WTC11 (cell line): ENCODE results near the gene CDX1. TPM values are rescaled to one million over a fixed set of nuclear protein-coding genes. Genes with fewer than 3 reads are reported as not detected.

Experiments
- ATAC-seq: fragments of 200-7000 bp; cut with Tn5 transposase; 2 replicates; pipeline ENCODE4 v1.10.0; 2021; ENCODE audit warnings: mild to moderate bottlenecking, moderate library complexity
- CTCF ChIA-PET: fragments of 300-600 bp; sonication (Branson Sonifier 250); formaldehyde crosslinking; loops from one replicate; lab custom pipeline; 2021; ENCODE audit warnings: antibody characterized with exemption; lab: Charles Lee
- POLR2A ChIA-PET: fragments of 350-600 bp; sonication (Branson Sonifier 250); formaldehyde crosslinking; loops from one replicate; lab custom pipeline; 2021; ENCODE audit warnings: antibody characterized with exemption; lab: Charles Lee
- DNase-seq: peaks from one replicate; pipeline ENCODE4 v3.0.0; 2021; ENCODE audit warnings: low spot score
- H3K27ac Mint-ChIP-seq: 2 replicates; pipeline ENCODE4 v1.8.0; 2021; ENCODE audit warnings: mixed read lengths
- H3K27me3 Mint-ChIP-seq: 2 replicates; pipeline ENCODE4 v1.8.0; 2021; ENCODE audit warnings: low read depth, mild to moderate bottlenecking, moderate library complexity, mixed read lengths
- H3K36me3 Mint-ChIP-seq: 2 replicates; pipeline ENCODE4 v1.8.0; 2021; ENCODE audit warnings: mixed read lengths
- H3K4me1 Mint-ChIP-seq: 2 replicates; pipeline ENCODE4 v1.8.0; 2022; ENCODE audit warnings: mixed read lengths
- H3K4me3 Mint-ChIP-seq: 2 replicates; pipeline ENCODE4 v1.8.0; 2021; ENCODE audit warnings: mild to moderate bottlenecking, moderate library complexity, mixed read lengths
- H3K9me3 Mint-ChIP-seq: 2 replicates; pipeline ENCODE4 v1.8.0; 2021; ENCODE audit warnings: mixed read lengths
- AFF4 ChIP-seq: sonication (generic); formaldehyde crosslinking; IDR thresholded peaks from 2 replicates; pipeline ENCODE4 v1.8.1; 2023; ENCODE audit warnings: mild to moderate bottlenecking, missing genetic modification reagents, borderline replicate concordance
- GTF2I ChIP-seq: fragments of 250-450 bp; sonication (Bioruptor Pico); conservative IDR thresholded peaks from 2 replicates; pipeline ENCODE4 v1.4.0; 2021; ENCODE audit warnings: mild to moderate bottlenecking
- IRF1 ChIP-seq: sonication (generic); formaldehyde crosslinking; IDR thresholded peaks from 2 replicates; pipeline ENCODE4 v1.8.0; 2023; ENCODE audit warnings: missing genetic modification reagents
- JUN ChIP-seq: sonication (generic); formaldehyde crosslinking; IDR thresholded peaks from 2 replicates; pipeline ENCODE4 v1.8.0; 2023; ENCODE audit warnings: mild to moderate bottlenecking, missing genetic modification reagents
- NR1H2 ChIP-seq: sonication (generic); formaldehyde crosslinking; IDR thresholded peaks from 2 replicates; pipeline ENCODE4 v1.9.0; 2021; ENCODE audit warnings: mild to moderate bottlenecking, moderate library complexity, missing genetic modification reagents
- SMAD4 ChIP-seq: sonication (generic); formaldehyde crosslinking; IDR thresholded peaks from 2 replicates; pipeline ENCODE4 v1.8.0; 2022; ENCODE audit warnings: mild to moderate bottlenecking, missing genetic modification reagents
- STAT6 ChIP-seq: sonication (generic); formaldehyde crosslinking; conservative IDR thresholded peaks from 2 replicates; pipeline ENCODE4 v1.8.1; 2023; ENCODE audit warnings: mild to moderate bottlenecking, low read depth, missing genetic modification reagents, moderate library complexity
- TEAD1 ChIP-seq: sonication (generic); formaldehyde crosslinking; IDR thresholded peaks from 2 replicates; pipeline ENCODE4 v1.8.0; 2022; ENCODE audit warnings: mild to moderate bottlenecking, missing genetic modification reagents
- ZNF121 ChIP-seq: sonication (generic); formaldehyde crosslinking; IDR thresholded peaks from 2 replicates; pipeline ENCODE4 v1.8.0; 2023; ENCODE audit warnings: missing genetic modification reagents
- ZNF532 ChIP-seq: fragments of 250-450 bp; sonication (Bioruptor Pico); IDR thresholded peaks from 2 replicates; pipeline ENCODE4 v1.9.0; 2021; ENCODE audit warnings: mild to moderate bottlenecking, borderline replicate concordance
- total RNA-seq: library from RNA; stranded (reverse); gene quantifications from 3 replicates; pipeline ENCODE4 v1.2.3, GENCODE V29; 2021
- TF ChIP-seq, protein P1 (sequence below): fragments of 250-450 bp; sonication (Bioruptor Pico); IDR thresholded peaks from 2 replicates; pipeline ENCODE4 v1.9.0; 2021; ENCODE audit warnings: mild to moderate bottlenecking
- TF ChIP-seq, protein P2 (sequence below): sonication (generic); formaldehyde crosslinking; IDR thresholded peaks from 2 replicates; pipeline ENCODE4 v1.8.1; 2023; ENCODE audit warnings: mild to moderate bottlenecking, missing genetic modification reagents

Gene CDX1
- total RNA-seq, 1 experiment from 2014 or later = 0.13 TPM

- CTCF ChIA-PET = interaction anchor here (0.9 to 1.4 kb wide), 2 partner anchors 9 to 52 kb away, joined by 3 to 4 read pairs; no protein-coding TSS in a partner anchor
- H3K4me1 Mint-ChIP-seq = no peaks in the 10 kb centered on the region
- no peak overlapping the region for H3K27ac Mint-ChIP-seq
- POLR2A ChIA-PET = no interaction called here
- no peak overlapping the region for H3K4me3 Mint-ChIP-seq
- no peaks in the 10 kb centered on the region for H3K27me3 Mint-ChIP-seq
- TF ChIP-seq, protein P1, sequence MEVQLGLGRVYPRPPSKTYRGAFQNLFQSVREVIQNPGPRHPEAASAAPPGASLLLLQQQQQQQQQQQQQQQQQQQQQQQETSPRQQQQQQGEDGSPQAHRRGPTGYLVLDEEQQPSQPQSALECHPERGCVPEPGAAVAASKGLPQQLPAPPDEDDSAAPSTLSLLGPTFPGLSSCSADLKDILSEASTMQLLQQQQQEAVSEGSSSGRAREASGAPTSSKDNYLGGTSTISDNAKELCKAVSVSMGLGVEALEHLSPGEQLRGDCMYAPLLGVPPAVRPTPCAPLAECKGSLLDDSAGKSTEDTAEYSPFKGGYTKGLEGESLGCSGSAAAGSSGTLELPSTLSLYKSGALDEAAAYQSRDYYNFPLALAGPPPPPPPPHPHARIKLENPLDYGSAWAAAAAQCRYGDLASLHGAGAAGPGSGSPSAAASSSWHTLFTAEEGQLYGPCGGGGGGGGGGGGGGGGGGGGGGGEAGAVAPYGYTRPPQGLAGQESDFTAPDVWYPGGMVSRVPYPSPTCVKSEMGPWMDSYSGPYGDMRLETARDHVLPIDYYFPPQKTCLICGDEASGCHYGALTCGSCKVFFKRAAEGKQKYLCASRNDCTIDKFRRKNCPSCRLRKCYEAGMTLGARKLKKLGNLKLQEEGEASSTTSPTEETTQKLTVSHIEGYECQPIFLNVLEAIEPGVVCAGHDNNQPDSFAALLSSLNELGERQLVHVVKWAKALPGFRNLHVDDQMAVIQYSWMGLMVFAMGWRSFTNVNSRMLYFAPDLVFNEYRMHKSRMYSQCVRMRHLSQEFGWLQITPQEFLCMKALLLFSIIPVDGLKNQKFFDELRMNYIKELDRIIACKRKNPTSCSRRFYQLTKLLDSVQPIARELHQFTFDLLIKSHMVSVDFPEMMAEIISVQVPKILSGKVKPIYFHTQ (CRISPR knock-in tag) = no peak
- TF ChIP-seq JUN (CRISPR knock-in tag) (no peak), ZNF532 (CRISPR knock-in tag) (no peak), AFF4 (CRISPR knock-in tag) (no peak), ZNF121 (CRISPR knock-in tag) (no peak), IRF1 (no peak)
- ATAC-seq = no peak
- no peaks in the 10 kb centered on the region for H3K36me3 Mint-ChIP-seq
- DNase-seq = no peak
- H3K9me3 Mint-ChIP-seq = no peaks in the 10 kb centered on the region
These were observed 61.2 kb downstream of the CDX1 start for GRCh38 chr5:150227606-150228273.

- Mint-ChIP-seq H3K4me3 (no peak overlapping the region), H3K36me3 (no peaks in the 10 kb centered on the region), H3K9me3 (no peaks in the 10 kb centered on the region), H3K4me1 (no peaks in the 10 kb centered on the region), H3K27ac (no peak overlapping the region), H3K27me3 (no peaks in the 10 kb centered on the region)
- ATAC-seq = no peak
- TF ChIP-seq SMAD4 (CRISPR knock-in tag) = no peak
- TF ChIP-seq GTF2I (CRISPR knock-in tag) = no peak
- no peak for TF ChIP-seq NR1H2
- no peak for TF ChIP-seq TEAD1 (CRISPR knock-in tag)
- TF ChIP-seq, protein P2, sequence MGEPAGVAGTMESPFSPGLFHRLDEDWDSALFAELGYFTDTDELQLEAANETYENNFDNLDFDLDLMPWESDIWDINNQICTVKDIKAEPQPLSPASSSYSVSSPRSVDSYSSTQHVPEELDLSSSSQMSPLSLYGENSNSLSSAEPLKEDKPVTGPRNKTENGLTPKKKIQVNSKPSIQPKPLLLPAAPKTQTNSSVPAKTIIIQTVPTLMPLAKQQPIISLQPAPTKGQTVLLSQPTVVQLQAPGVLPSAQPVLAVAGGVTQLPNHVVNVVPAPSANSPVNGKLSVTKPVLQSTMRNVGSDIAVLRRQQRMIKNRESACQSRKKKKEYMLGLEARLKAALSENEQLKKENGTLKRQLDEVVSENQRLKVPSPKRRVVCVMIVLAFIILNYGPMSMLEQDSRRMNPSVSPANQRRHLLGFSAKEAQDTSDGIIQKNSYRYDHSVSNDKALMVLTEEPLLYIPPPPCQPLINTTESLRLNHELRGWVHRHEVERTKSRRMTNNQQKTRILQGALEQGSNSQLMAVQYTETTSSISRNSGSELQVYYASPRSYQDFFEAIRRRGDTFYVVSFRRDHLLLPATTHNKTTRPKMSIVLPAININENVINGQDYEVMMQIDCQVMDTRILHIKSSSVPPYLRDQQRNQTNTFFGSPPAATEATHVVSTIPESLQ (CRISPR knock-in tag) = no peak
- no peak for TF ChIP-seq STAT6 (CRISPR knock-in tag)
- ChIA-PET CTCF (interaction anchor here (1.3 kb wide), 1 partner anchor 27 kb away, joined by 3 read pairs; no protein-coding TSS in a partner anchor), POLR2A (no interaction called here)
- DNase-seq = no peak
These were observed 63.0 kb downstream of the CDX1 start for GRCh38 chr5:150229571-150229970.
